GM12874 (cell line): Measurements from ENCODE around the gene PPP2R3B.

Experiments used
- TF ChIP-seq, protein P1 (sequence below): IDR thresholded peaks from 2 replicates; pipeline ENCODE4 v1.5.1; 2011; ENCODE audit warnings: low read depth, mild to moderate bottlenecking, control low read depth, low read length, moderate library complexity; ENCODE audit not compliant: insufficient read depth

Gene PPP2R3B

DNA sequence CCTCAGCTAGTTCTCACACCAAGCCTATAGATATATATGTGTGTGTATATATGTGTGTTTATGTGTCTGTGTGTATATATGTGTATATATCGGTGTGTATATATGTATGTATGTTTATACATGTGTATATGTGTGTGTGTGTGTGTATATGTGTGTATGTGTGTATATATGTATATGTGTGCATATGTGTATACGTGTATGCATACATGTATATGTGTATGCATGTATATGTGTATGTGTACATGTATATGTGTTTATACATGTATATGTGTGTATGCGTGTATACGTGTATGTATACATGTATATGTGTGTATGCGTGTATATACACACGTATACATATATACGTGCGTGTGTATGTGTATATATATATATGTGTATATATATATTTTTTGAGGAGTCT lies 86.4 kb downstream of the PPP2R3B start:
- TF ChIP-seq, protein P1, sequence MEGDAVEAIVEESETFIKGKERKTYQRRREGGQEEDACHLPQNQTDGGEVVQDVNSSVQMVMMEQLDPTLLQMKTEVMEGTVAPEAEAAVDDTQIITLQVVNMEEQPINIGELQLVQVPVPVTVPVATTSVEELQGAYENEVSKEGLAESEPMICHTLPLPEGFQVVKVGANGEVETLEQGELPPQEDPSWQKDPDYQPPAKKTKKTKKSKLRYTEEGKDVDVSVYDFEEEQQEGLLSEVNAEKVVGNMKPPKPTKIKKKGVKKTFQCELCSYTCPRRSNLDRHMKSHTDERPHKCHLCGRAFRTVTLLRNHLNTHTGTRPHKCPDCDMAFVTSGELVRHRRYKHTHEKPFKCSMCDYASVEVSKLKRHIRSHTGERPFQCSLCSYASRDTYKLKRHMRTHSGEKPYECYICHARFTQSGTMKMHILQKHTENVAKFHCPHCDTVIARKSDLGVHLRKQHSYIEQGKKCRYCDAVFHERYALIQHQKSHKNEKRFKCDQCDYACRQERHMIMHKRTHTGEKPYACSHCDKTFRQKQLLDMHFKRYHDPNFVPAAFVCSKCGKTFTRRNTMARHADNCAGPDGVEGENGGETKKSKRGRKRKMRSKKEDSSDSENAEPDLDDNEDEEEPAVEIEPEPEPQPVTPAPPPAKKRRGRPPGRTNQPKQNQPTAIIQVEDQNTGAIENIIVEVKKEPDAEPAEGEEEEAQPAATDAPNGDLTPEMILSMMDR, result no peak

DNA sequence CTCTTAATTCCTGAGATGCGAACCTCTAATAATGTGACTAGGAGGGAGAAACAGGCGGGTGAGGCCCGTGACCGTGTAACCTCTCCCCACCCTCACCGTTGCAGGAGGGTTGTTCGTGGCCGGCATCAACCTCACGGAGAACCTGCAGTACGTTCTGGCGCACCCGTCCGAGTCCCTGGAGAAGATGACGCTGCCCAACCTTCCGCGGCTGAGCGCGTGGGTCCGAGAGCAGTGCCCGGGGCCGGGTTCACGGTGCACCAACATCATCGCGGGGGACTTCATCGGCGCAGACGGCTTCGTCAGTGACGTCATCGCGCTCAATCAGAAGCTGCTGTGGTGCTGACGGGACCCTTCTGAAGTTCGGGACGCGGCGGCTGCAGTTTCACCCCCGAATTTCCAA lies 87.7 kb downstream of the PPP2R3B start:
- TF ChIP-seq, protein P1, result no peak

DNA sequence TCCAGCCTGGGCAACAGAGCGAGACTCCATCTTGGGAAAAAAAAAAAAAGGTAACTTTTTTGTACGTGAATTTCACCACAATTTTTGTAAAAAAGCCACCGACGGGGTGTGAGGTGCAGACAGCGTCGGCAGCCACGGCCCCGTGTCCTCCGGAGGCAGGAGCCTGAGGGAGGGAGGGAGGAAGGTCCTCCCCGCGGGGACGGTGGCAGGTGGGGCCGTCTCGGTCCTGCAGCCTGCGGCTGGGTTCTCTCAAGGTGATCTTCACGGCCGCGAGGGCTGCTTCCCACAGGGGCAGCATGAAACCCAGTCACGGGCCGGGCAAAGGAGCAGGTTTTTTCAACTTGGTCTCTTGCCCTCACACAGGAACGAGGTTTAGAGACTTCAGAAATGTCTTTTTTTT lies 91.6 kb downstream of the PPP2R3B start:
- TF ChIP-seq, protein P1, result no peak

DNA sequence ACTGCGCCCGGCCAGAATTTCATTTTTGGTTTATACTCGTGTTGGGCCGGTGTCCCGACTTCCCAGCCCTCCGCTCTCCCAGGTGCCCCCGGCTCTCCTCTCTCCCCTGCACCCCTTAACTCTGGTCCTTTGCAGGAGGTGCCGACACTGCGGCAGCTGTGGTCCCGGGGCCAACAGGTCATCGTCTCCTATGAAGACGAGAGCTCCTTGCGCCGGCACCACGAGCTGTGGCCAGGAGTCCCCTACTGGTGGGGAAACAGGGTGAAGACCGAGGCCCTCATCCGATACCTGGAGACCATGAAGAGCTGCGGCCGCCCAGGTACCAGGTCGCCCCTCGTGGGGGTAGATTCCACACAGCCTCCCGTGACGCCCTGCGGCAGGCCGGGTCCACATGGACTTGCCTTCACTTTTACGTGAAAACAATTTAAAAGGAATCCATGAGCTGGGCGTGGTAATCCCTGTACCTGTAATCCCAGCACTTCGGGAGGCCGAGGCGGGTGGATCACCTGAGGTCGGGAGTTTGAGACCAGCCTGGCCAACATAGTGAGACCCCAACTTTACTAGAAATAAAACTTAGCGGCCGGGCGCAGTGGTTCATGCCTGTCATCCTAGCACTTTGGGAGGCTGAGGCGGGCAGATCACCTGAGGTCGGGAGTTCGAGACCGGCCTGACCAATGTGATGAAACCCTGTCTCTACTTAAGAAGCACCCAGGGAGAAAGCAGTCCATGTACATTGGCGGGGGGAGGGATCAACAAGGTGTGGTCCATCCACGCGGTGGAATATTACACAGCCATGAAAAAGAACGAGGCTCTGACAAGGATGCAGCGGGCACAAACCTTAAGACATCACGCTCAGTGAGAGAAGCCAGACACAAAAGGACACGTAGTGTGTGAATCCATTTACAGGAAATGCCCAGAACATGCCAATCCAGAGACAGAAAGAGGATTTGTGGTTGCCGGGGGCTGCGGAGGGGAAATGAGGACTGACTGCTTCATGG lies 93.5 kb downstream of the PPP2R3B start:
- TF ChIP-seq, protein P1, result no peak

DNA sequence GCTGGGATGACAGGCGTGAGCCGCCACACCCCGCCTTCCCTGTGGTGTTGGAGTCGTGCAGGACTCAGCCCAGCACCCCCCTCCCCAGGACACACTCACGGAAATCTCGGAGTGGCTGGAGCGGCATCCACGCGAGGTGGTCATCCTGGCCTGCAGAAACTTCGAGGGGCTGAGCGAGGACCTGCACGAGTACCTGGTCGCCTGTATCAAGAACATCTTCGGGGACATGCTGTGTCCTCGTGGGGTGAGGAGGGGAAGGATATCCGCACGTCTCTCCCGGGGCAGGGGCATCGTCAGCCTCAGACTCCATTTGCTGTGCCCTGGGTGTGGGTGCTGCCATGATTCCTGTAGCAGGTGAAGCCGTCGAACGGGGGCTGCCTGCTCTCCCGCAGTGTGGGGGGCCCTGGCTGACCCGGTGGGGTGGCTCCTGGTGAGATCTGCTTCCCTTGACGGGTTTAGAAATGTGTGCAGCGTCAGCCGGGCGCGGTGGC lies 95.3 kb downstream of the PPP2R3B start:
- TF ChIP-seq, protein P1, result no peak

DNA sequence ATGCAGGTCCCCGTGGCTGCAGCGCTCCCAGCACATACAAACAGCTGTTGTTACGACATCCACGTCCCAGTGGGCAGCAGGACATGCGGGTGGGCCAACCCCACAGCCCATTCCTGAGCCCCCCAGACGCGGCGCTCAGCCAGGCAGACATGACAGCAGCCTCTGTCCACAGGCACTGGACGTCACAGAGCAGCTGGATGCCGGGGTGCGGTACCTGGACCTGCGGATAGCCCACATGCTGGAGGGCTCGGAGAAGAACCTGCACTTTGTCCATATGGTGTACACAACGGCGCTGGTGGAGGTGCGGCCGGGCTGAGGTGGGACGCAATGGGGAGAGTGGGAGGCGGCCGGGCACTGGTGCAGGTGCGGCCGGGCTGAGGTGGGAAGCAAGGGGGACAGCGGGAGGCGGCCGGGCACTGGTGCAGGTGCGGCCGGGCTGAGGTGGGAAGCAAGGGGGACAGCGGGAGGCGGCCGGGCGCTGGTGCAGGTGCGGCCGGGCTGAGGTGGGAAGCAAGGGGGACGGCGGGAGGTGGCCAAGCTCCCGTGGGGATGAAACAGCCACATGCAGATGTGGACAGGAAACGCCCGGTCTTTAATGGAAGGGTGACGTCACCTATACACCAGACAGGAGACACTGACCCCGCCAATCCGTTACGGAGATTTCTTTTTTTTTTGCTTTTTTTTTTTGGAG lies 96.1 kb downstream of the PPP2R3B start:
- TF ChIP-seq, protein P1, result no peak

DNA sequence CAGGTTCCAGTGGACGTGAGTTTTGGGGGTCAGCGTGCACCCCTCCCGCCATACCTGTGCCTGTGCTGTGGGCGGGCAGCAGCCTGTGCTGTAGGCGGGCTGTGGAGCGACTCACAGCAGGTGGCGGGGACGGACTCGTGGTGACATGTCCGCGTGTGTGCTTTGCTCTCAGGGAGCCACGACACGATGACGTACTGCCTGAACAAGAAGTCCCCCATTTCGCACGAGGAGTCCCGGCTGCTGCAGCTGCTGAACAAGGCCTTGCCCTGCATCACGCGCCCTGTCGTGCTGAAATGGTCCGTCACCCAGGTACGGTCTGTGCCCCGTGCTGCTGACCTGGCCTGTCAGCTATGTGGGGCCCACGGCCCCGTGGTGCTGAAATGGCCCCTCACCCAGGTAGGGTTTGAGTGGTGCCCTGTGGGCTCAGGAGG lies 98.1 kb downstream of the PPP2R3B start:
- TF ChIP-seq, protein P1, result no peak
